ENCODE measurements around the gene KDM2B.

Gene KDM2B

GRCh38 chr12:121453629-121454028 is 127.2 kb downstream of the KDM2B start:
- DNase-seq, result no peak

DNA sequence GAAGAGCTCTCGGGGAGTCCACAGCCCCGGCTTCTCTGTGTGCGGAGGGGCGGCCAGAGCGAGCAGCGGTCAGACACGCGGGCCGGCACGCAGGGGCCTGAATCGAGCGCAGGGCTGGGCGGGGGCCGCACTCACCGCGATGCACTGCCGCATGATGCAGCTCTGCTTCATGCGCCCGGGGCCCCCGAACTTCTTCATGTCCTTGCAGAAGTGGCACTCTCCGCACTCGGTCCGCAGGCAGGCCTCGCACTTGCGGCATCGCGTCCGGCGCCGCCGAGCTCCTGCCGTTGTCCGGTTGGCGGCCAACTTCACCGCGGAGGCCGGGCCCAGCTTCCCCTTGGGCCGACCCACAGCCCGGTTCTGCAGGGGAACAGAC is 127.8 kb downstream of the KDM2B start:
- DNase-seq, result no peak

GRCh38 chr12:121452340-121452984 is 128.4 kb downstream of the KDM2B start:
- no peak for DNase-seq

DNA sequence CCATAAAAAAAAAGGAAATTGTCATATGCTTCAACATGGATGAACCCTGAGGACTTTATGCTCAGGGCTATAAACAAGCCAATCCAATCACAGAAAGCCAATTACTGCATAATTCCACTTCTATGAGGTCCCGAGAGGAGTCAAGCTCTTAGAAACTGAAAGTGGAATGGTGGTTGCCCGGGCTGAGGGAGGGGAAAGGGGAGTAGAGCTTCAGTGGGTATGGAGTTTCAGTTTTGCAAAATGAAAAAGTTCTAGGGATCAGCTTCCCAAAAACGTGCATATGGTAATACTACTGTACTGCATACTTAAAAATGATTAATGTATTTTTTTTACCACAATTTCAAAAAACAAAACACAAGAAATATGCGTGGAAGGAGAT is 128.9 kb downstream of the KDM2B start:
- DNase-seq, result no peak

DNA sequence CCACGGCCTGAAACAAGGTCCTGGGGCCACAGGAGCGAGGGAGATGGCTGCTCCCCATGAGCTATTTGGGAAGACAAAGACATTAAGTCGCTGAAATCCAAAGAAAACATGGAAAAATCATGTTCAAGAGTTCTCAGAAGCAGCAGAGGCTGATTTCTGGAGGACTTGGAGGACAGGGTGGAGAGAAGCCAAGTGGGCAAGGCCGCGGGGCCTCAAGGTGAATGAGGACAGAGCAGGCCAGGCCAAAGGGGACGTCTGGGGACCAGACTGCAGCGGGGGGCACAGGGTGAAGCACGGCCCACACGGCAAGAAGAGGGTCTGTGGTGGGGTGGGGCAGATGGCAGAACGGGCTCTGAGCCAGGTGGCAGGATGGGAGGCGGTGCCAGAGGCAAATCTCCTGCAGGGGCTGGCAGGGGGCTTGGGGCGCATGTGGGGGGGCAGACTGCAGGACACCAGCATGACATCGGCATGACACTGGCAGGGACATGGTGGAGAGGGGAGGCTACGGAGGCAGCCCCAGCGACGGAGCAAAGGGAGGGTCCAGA is 132.0 kb downstream of the KDM2B start:
- DNase-seq, result no peak

- DNase-seq, result no peak
These were observed 134.1 kb downstream of the KDM2B start for GRCh38 chr12:121446750-121447149.

DNA sequence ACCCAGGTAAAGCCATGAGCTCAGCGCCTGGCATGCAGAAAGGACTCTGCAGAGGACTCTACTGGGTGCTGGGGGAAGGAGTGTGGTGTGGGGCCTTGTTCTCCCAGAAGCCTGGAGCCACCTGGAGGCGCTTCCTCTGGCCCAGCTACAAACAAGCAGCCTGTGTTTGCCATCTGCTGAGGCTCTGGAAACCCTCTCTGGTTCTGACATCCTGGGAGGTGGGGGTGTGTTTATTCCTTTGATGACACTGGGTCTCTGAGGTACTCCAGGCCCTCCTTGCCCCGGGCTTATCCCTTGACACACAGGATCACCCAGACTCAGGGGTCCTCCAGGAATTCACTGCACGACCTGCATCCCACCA is 136.0 kb downstream of the KDM2B start:
- DNase-seq, result no peak

- no peak for DNase-seq
These were observed 136.6 kb downstream of the KDM2B start for GRCh38 chr12:121443911-121444841.

DNA sequence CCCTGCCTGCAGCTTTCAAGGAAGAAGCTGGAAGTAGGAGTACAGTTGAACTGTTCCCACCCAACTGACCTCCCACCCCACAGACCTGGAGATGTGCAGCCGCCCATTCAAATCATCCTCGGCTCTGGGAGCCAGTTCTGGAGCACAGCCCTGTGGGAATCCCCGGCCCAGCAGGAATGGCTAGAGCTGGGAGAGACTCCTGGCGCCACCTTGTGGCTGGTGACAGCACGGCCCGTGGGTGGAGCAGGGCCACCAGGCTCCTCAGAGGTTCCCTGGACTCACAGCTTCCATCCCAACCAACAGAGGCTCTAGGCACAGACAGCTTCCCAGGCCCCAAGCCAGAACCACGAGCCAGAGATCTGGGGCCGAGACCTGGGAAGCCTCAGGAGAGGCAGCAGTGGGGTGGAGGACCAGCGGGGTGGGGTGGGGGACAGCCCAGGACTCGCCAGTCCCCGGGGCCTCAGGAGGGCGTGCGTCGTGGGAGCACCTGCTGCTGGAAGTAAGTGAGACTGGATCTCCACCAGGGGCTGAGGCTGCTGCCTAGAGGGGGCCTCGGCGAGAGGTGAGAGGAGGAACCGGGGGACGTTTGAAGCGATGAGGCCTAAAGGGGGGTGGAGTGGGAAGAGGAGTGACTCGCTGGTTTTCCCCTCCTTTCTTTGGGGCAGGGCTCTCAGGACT is 137.5 kb downstream of the KDM2B start:
- peak; percentile 81 for DNase-seq

GRCh38 chr12:121442028-121442948 is 138.5 kb downstream of the KDM2B start:
- DNase-seq, result no peak

DNA sequence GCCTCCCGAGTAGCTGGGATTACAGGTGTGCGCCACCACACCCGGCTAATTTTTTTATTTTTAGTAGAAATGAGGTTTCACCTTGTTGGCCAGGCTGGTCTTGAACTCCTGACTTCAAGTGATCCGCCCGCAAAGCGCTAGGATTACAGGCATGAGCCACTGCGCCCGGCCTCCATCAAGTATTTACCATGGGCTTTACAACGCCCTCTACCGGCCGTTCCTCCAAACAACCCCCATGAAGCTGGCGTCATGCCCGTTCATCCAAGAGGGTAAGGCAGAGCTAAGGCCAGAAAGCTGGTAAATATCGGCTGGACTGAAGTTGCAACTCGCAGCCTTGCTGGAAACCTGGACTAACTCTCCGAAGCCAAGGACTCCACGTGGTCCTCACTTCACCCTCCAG is 139.3 kb downstream of the KDM2B start:
- no peak for DNase-seq

DNA sequence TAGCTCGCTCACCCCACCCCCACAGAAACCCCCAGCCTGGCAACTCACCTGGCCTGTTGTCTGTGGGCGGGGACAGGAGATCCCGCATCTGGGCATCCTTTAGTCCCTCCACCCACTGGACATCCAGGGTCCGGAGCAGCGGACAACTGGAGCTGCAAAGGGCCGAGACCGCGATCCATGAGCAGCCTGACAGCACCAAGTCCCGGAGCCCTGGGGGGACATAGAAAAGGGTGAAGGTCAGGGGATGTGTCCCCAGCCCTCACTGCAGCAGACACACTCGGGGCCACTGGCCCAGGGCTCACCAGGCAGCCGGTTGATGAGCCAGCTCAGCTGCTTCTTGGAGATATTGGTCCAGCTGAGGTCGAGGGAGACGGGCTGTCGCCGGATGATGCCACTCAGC is 140.1 kb downstream of the KDM2B start:
- no peak for DNase-seq

- no peak for DNase-seq
These were observed 141.1 kb downstream of the KDM2B start for GRCh38 chr12:121439715-121440114.

- DNase-seq, result no peak
These were observed 141.9 kb downstream of the KDM2B start for GRCh38 chr12:121438905-121439304.

GRCh38 chr12:121436706-121437105 is 144.1 kb downstream of the KDM2B start:
- no peak for DNase-seq

- DNase-seq, result no peak
These were observed 147.9 kb downstream of the KDM2B start for GRCh38 chr12:121432740-121433480.

- DNase-seq, result no peak
These were observed 149.9 kb downstream of the KDM2B start for GRCh38 chr12:121430833-121431415.

- no peak for DNase-seq
These were observed 151.9 kb downstream of the KDM2B start for GRCh38 chr12:121428883-121429282.

GRCh38 chr12:121427556-121428050 is 153.2 kb downstream of the KDM2B start:
- DNase-seq, result no peak

DNA sequence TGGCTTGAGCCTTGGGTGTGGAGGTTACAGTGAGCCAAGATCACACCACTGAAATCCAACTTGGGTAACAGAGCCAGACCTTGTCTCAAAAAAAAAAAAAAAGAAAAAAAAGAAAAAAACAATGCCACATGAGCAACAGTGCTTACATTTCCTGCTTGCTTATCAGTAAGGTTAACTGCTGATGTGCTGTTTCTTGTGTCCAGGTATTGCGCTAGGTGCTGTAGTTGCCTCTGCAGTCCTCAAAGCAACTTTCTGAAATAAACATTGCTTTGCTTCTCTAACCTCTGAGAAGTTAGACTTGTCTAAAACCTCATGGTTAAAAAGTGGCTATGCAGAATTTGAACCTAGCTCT is 156.2 kb downstream of the KDM2B start:
- no peak for DNase-seq

All from femur (tissue), 1 donor.